Activated CD8-positive, alpha-beta memory T cell treated with anti-CD3 and anti-CD28 coated beads for 4 hours (primary cell): ENCODE data around the gene MMP25.

Source experiments
- DNase-seq, 2 donors: peaks; one replicate each; pipeline ENCODE4 v3.0.0-alpha.2; 2020; ENCODE audit warnings: low read depth in 2 of 2

The MMP25 gene

GRCh38 chr16:3092501-3092941, 46.2 kb downstream of the MMP25 start:
- no peak for DNase-seq

GRCh38 chr16:3094289-3095027, 48.1 kb downstream of the MMP25 start:
- no peak for DNase-seq

GRCh38 chr16:3095869-3096268, 49.5 kb downstream of the MMP25 start:
- DNase-seq = no peak

GRCh38 chr16:3096362-3096761, 50.0 kb downstream of the MMP25 start:
- DNase-seq = no peak

GRCh38 chr16:3097266-3097665, 50.9 kb downstream of the MMP25 start:
- no peak for DNase-seq

DNA sequence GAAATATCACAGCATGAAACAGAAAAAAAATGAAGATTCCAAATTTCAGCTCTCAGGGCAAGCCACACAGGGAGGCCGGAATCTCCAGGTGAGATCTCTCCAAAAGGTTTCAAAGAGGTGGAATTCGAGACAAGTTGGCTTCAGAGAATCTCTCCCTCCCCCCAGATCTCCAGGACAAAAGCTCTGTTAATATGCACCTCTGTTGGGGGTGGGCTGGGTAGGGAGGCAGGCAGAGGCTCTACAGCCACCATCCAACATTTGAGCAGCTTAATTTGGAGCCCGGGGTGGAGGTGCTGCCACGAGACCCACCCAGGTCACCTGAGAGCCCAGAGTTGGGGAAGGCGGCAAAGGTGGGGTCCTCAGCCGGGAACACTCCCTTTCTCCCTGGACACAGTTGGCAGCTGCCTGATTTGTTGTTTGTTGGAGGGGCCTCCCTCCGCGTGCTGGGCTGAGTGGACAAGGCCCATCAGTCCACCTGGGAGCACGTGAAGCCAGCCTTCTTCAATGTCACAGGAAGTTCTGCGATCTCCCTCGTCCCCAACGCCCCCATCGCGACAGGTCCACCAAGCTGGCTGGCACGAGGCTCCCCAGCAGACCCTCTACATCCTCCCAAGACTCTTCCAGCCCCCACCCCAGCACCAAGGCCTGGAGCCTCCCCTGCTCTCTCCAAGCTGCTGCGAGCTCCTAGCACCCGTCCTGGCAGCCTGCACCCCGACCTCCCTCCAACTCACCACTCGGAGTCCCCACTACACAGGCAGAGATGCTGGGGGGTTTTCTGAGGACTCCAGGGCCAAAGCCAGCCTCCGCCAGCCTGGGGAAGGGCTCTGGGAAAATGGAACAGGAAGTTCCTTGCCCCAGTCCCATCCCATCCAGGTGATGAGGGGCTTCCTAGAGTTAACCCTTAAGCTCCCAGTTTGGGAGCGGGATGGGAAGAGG, 52.4 kb downstream of the MMP25 start, which contains the start of gene ZSCAN10:
TSS of gene ZSCAN10 (minus strand) at position 836 of the 936 bp plus-strand sequence. CDS start 6,357 bp downstream, outside the sequence.
- no peak for DNase-seq

GRCh38 chr16:3099395-3099731, 53.0 kb downstream of the MMP25 start:
- no peak for DNase-seq

GRCh38 chr16:3099732-3100499, 53.6 kb downstream of the MMP25 start:
- peak; percentile 81 to 86 for DNase-seq

DNA sequence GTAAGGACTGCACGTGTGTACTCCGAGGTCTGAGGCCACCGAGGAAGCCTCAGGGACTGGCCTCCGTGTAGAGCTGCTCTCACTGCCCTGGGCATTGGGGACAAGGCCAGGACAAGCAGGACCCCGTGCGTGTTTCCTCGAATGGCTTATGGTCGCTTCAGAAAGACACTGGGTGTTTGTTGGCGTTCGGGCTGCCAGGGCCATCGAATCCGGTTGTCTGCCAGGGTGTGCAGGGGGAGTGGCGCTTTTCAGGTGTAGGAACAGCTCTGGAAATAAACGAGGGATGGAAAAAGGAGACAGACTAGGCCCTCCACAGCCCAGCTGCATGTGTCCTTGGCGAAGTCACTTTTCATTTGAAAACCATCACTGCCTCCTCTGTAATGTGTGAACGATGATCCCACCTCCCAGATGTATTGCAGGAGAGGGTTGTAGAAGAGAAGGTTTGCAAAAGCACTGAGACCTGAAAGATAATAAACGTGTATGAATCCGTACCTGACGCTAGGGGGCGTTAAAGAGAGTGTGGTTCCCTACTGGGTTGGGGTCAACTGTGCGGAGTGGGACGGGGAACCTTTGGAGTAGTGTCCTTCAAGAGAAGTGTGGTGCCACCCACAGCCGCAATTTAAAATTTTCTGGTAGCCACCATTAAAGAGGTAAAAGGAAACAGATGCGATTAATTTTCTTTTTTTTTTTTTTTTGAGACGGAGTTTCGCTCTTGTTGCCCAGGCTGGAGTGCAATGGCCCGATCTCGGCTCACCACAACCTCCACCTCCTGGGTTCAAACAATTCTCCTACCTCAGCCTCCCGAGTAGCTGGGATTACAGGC, 54.9 kb downstream of the MMP25 start:
- no peak for DNase-seq

GRCh38 chr16:3101841-3102470, 55.6 kb downstream of the MMP25 start:
- DNase-seq = no peak

DNA sequence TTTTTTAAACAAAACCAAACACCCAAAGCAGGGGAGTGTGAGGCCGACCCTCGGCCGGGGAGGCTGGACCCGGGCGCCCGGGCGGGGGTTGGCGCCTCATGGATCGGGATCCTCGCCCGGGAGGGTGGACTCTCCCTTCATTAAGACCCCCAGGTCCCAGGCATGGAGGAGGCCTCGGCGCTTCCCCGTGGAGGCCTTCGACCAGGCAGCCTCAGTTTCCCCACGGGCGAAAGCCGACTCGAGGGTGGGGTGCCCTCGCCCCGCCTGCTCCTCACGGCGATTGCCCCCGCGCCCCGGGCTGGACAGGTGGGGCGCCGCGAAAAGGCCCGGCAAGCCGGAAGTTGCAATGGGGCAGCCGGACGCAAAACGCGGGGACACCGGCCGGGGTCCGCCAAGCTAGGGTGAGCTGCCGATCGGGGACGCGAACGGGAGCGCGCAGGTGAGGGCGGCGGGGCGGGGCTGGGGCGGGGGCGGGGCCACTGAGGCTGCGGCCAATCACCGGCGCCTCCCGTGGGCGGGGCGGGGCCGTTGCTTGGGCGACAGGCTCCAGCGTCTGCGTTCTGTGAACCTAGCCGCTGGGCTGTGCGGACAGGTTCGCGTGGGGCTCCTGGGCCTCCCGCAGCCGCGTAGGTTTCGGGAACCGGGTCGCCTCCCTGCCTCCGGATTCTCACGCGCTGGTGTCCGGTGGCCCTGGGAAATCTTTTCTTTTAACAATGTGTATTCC, 60.0 kb downstream of the MMP25 start:
- DNase-seq = peak; percentile 80 to 82
